Measurements from ENCODE around the gene PIGS. TPM values are rescaled to one million over a fixed set of nuclear protein-coding genes. Genes with fewer than 3 reads are reported as not detected.

PIGS gene
- polyA plus RNA-seq, 1 of the 3 experiments (the other 2 are of a cell fraction) = 78.5 TPM

- no peak for TF ChIP-seq ELF1 (IDR thresholded peaks at IDR 0.05)
- TF ChIP-seq JUND (IDR thresholded peaks at IDR 0.05) = no peak
- TF ChIP-seq EP300 (IDR thresholded peaks at IDR 0.05; ENCODE audit: borderline replicate concordance in 1 of 2, low read depth in 1 of 2, low read length in 1 of 2) = no peak
Measured at GRCh38 chr17:28530250-28530649, 41.1 kb downstream of the PIGS start (continued).

GRCh38 chr17:28529013-28529400 lies 42.3 kb downstream of the PIGS start:
- Histone ChIP-seq H3K9ac (no peak overlapping the region), H3K4me2 (no peak overlapping the region), H2AFZ (ENCODE audit: low read depth) (no peak overlapping the region), H3K4me1 (ENCODE audit: control insufficient read depth in 1 of 2, insufficient read depth in 2 of 2, low read depth in 1 of 2, low read length in 1 of 2) (peaks cover 0 to 6% of the 10 kb centered on the region in 2 experiments; a peak in 1 of 4 replicates), H3K4me3 (ENCODE audit: low read depth in 2 of 2, low read length in 1 of 2) (no peak overlapping the region), H3K27me3 (ENCODE audit: insufficient read depth) (peaks cover 10% of the 10 kb centered on the region; the same call in 1 of the 2 replicates), H4K20me1 (ENCODE audit: insufficient read depth) (no peaks in the 10 kb centered on the region), H3K9me3 (no peaks in the 10 kb centered on the region), H3F3A (replicated peaks; ENCODE audit: insufficient read depth) (no peaks in the 10 kb centered on the region), H3K27ac (ENCODE audit: low read depth in 2 of 2, low read length in 1 of 2) (no peak overlapping the region), H3K79me2 (ENCODE audit: insufficient read depth) (no peaks in the 10 kb centered on the region), H3K36me3 (replicated peaks in 1 of 2; ENCODE audit: control insufficient read depth in 1 of 2, insufficient read depth in 2 of 2, low read length in 1 of 2) (no peaks in the 10 kb centered on the region), H3K9me2 (no peaks in the 10 kb centered on the region)
- no peak for DNase-seq
- POLR2A ChIA-PET = no interaction called here
- CTCF ChIA-PET = interaction anchor here (0.8 to 3.0 kb wide), 2 partner anchors 12 to 18 kb away, joined by 3 to 15 read pairs; no protein-coding TSS in a partner anchor
- TF ChIP-seq, protein P1, sequence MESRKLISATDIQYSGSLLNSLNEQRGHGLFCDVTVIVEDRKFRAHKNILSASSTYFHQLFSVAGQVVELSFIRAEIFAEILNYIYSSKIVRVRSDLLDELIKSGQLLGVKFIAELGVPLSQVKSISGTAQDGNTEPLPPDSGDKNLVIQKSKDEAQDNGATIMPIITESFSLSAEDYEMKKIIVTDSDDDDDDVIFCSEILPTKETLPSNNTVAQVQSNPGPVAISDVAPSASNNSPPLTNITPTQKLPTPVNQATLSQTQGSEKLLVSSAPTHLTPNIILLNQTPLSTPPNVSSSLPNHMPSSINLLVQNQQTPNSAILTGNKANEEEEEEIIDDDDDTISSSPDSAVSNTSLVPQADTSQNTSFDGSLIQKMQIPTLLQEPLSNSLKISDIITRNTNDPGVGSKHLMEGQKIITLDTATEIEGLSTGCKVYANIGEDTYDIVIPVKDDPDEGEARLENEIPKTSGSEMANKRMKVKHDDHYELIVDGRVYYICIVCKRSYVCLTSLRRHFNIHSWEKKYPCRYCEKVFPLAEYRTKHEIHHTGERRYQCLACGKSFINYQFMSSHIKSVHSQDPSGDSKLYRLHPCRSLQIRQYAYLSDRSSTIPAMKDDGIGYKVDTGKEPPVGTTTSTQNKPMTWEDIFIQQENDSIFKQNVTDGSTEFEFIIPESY (IDR thresholded peaks at IDR 0.05; ENCODE audit: borderline replicate concordance, low read depth) = no peak
- no peak for TF ChIP-seq FOXJ3 (CRISPR knock-in tag; IDR thresholded peaks at IDR 0.05)
- no peak for TF ChIP-seq JUND (IDR thresholded peaks at IDR 0.05)
- TF ChIP-seq NRF1 (IDR thresholded peaks at IDR 0.05; ENCODE audit: low read depth, low read length) = no peak
- no peak for TF ChIP-seq NFIC (IDR thresholded peaks at IDR 0.05; ENCODE audit: borderline replicate concordance)
- TF ChIP-seq SMC3 (IDR thresholded peaks at IDR 0.05; ENCODE audit: low read depth, low read length) = no peak
- no peak for TF ChIP-seq TAF1 (IDR thresholded peaks at IDR 0.05; ENCODE audit: borderline replicate concordance, low read depth, low read length)
- no peak for TF ChIP-seq CTCF (IDR thresholded peaks at IDR 0.05)
- no peak for TF ChIP-seq MEF2A (IDR thresholded peaks at IDR 0.05; ENCODE audit: borderline replicate concordance, low read depth)
- 69% methylated on average over 3 of the region's 3 CpGs for WGBS (ENCODE audit: low lambda C conversion rate)

DNA sequence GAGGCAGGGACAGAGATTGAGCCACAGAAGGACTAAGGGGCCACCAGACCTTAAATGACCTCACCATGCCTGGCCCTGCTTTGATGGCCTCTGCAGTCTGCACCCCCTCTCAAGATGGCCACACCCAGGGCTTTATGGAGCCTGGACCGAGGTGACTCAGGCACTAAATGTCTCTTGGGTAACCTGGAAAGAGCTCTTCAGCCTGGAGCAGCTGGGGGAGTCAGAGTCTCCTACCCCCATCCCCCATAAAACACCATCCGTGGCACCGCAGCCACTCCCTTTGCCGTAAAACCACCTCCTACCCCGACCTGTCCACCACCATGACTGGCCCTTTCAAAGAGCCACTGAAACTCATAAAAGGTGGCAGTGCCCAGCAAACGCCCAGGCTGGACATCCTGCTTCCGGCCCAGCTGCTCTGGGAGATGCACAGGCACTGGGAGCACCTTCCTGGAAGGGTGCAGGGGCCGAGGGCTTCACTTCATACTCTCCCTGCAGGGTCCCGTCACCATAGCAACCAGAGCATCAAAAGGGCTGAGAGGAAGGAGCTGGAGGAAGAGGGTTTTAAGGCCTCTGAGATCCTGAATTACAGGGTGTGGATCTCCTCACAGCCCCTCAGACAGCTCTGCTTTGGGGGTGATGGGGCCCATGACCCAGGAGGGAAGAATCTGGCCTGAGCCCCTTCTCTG lies 42.9 kb downstream of the PIGS start:
- Histone ChIP-seq H3K9me2 (no peaks in the 10 kb centered on the region), H3K27me3 (ENCODE audit: insufficient read depth) (peaks cover 10% of the 10 kb centered on the region; the same call in 1 of the 2 replicates), H3F3A (replicated peaks; ENCODE audit: insufficient read depth) (no peaks in the 10 kb centered on the region), H3K79me2 (ENCODE audit: insufficient read depth) (no peaks in the 10 kb centered on the region), H3K4me1 (ENCODE audit: control insufficient read depth in 1 of 2, insufficient read depth in 2 of 2, low read depth in 1 of 2, low read length in 1 of 2) (peaks cover 0 to 6% of the 10 kb centered on the region in 2 experiments; a peak in 1 of 4 replicates), H3K9ac (no peak overlapping the region), H3K27ac (ENCODE audit: low read depth in 2 of 2, low read length in 1 of 2) (no peak overlapping the region), H4K20me1 (ENCODE audit: insufficient read depth) (no peaks in the 10 kb centered on the region), H3K4me2 (no peak overlapping the region), H3K4me3 (ENCODE audit: low read depth in 2 of 2, low read length in 1 of 2) (no peak overlapping the region), H2AFZ (ENCODE audit: low read depth) (no peak overlapping the region), H3K9me3 (no peaks in the 10 kb centered on the region), H3K36me3 (replicated peaks in 1 of 2; ENCODE audit: control insufficient read depth in 1 of 2, insufficient read depth in 2 of 2, low read length in 1 of 2) (no peaks in the 10 kb centered on the region)
- CTCF ChIA-PET = interaction anchor here (1.4 to 3.0 kb wide), 2 partner anchors 12 to 33 kb away, joined by 4 to 15 read pairs; no protein-coding TSS in a partner anchor
- DNase-seq = no peak
- POLR2A ChIA-PET = no interaction called here
- WGBS (ENCODE audit: low lambda C conversion rate) = 74% methylated on average over 8 of the region's 9 CpGs
- TF ChIP-seq RXRA (IDR thresholded peaks at IDR 0.05; ENCODE audit: borderline replicate concordance, low read depth) = no peak
- no peak for TF ChIP-seq SIN3A (IDR thresholded peaks at IDR 0.05; ENCODE audit: borderline replicate concordance, low read depth, low read length)
- TF ChIP-seq, protein P2, sequence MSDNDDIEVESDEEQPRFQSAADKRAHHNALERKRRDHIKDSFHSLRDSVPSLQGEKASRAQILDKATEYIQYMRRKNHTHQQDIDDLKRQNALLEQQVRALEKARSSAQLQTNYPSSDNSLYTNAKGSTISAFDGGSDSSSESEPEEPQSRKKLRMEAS (IDR thresholded peaks at IDR 0.05; ENCODE audit: low read depth) = no peak
- no peak for TF ChIP-seq RFX5 (IDR thresholded peaks at IDR 0.05; ENCODE audit: low read length)
- TF ChIP-seq CTCF (IDR thresholded peaks at IDR 0.05) = no peak
- no peak for TF ChIP-seq PBX3 (IDR thresholded peaks at IDR 0.05)
- no peak for TF ChIP-seq POLR2AphosphoS5 (IDR thresholded peaks at IDR 0.05; ENCODE audit: low read depth, low read length)
- no peak for TF ChIP-seq TAF1 (IDR thresholded peaks at IDR 0.05; ENCODE audit: borderline replicate concordance, low read depth, low read length)
- no peak for TF ChIP-seq MXI1 (IDR thresholded peaks at IDR 0.05; ENCODE audit: low read depth, low read length)

All from SK-N-SH (cell line).